HepG2 (cell line): Measurements from ENCODE around the gene LGALS9. TPM values are rescaled to one million over a fixed set of nuclear protein-coding genes. Genes with fewer than 3 reads are reported as not detected.
"Not testable (repeated sequence)": the region's sequence is repeated elsewhere in the genome, so short reads cannot be mapped to it uniquely, and the experiment has no call there.

Source experiments
- ATAC-seq: fragments of 200-7000 bp; cut with Tn5 transposase; 3 replicates; pipeline ENCODE4 v1.9.1; 2020; ENCODE audit warnings: mild to moderate bottlenecking, moderate library complexity
- BruUV-seq: library from RNA; stranded (reverse); fragments of 400-500 nt; replicated peaks from 2 replicates; lab custom pipeline; 2021; lab: Mats Ljungman, UMichigan
- CTCF ChIA-PET: fragments of 300-600 bp; formaldehyde crosslinking; extraction: SDS; loops from one replicate; lab custom pipeline; 2021; ENCODE audit warnings: low total read pairs, inconsistent platforms, low intra/inter-chr PET ratio; lab: Yijun Ruan, JAX
- POLR2A ChIA-PET: fragments of 350-600 bp; sonication (Branson Sonifier 250); formaldehyde crosslinking; loops from one replicate; lab custom pipeline; 2020; ENCODE audit warnings: antibody characterized with exemption, inconsistent platforms; lab: Yijun Ruan, JAX
- DNase-seq: peaks from one replicate; pipeline ENCODE4 v3.0.0-alpha.2; 2015; ENCODE audit warnings: low spot score
- FAIRE-seq: peaks from 3 replicates; lab custom pipeline; 2011; peaks lifted over from hg19 to GRCh38; lab: Jason Lieb, UNC
- H2AFZ ChIP-seq: one replicate; pipeline ENCODE4 v1.6.1; 2011; ENCODE audit warnings: low read length, inconsistent platforms
- H3K27ac ChIP-seq: fragments of 300-600 bp; 3 replicates; pipeline ENCODE4 v1.8.0; 2011; ENCODE audit warnings: mixed run types, mild to moderate bottlenecking, mixed read lengths, low read length, inconsistent platforms; ENCODE audit not compliant: insufficient read depth; ENCODE audit errors: extremely low read length
- H3K27me3 ChIP-seq, 2 experiments: fragments of 200-600 bp in 1 of 2; 2 replicates in 1 of 2; 3 replicates in 1 of 2; pipeline versions ENCODE4 v1.6.0 to v1.8.0; 2011; ENCODE audit warnings: low read length in 2 of 2, mild to moderate bottlenecking in 2 of 2, moderate library complexity in 2 of 2, inconsistent platforms in 1 of 2; ENCODE audit not compliant: insufficient read depth in 2 of 2, control insufficient read depth in 1 of 2
- H3K36me3 ChIP-seq, 2 experiments: fragments of 200-600 bp in 1 of 2; replicated peaks in 1 of 2; 2 replicates in 1 of 2; 3 replicates in 1 of 2; pipeline versions ENCODE4 v1.5.1 to v1.8.0; 2011; ENCODE audit warnings: low read length in 2 of 2, inconsistent platforms in 1 of 2; ENCODE audit not compliant: insufficient read depth in 2 of 2, control insufficient read depth in 1 of 2
- H3K4me1 ChIP-seq: 2 replicates; pipeline ENCODE4 v1.5.1; 2012; ENCODE audit warnings: low read length, inconsistent platforms; ENCODE audit not compliant: insufficient read depth
- H3K4me2 ChIP-seq: 2 replicates; pipeline ENCODE4 v1.6.0; 2011; ENCODE audit warnings: low read depth, low read length, inconsistent platforms
- H3K4me3 ChIP-seq, 3 experiments: fragments of 200-600 bp in 1 of 3; sonication (generic), shearing (Covaris generic) in 1 of 3; replicated peaks in 1 of 3; 2 replicates each; pipeline ENCODE4 v1.5.1; 2011 to 2016; ENCODE audit warnings: low read length in 3 of 3, inconsistent platforms in 2 of 3, low read depth in 2 of 3, mild to moderate bottlenecking in 2 of 3, control low read depth in 1 of 3, mixed read lengths in 1 of 3; ENCODE audit not compliant: insufficient read depth in 1 of 3
- H3K79me2 ChIP-seq: one replicate; pipeline ENCODE4 v1.6.1; 2011; ENCODE audit warnings: low read length, inconsistent platforms; ENCODE audit not compliant: insufficient read depth
- H3K9ac ChIP-seq: 2 replicates; pipeline ENCODE4 v1.6.0; 2011; ENCODE audit warnings: mild to moderate bottlenecking, low read depth, low read length, inconsistent platforms; ENCODE audit not compliant: insufficient read depth
- H3K9me3 ChIP-seq: 2 replicates; pipeline ENCODE4 v1.5.1; 2012; ENCODE audit warnings: mild to moderate bottlenecking, low read length
- H4K20me1 ChIP-seq: 2 replicates; pipeline ENCODE4 v1.6.0; 2011; ENCODE audit warnings: inconsistent platforms, mild to moderate bottlenecking, low read length, moderate library complexity; ENCODE audit not compliant: insufficient read depth
- MAFG ChIP-seq: sonication (generic); formaldehyde crosslinking; IDR thresholded peaks from 2 replicates; pipeline ENCODE4 v1.5.1; 2020; ENCODE audit warnings: mild to moderate bottlenecking, missing genetic modification reagents
- NFE2 ChIP-seq: sonication (generic); formaldehyde crosslinking; IDR thresholded peaks from 2 replicates; pipeline ENCODE4 v1.4.0; 2020; ENCODE audit warnings: missing genetic modification reagents
- ONECUT2 ChIP-seq: sonication (generic); formaldehyde crosslinking; IDR thresholded peaks from 2 replicates; pipeline ENCODE4 v1.4.0; 2020; ENCODE audit warnings: missing genetic modification reagents
- SIN3A ChIP-seq: IDR thresholded peaks from 2 replicates; pipeline ENCODE4 v1.6.1; 2011; ENCODE audit warnings: low read depth, mild to moderate bottlenecking, control low read depth, low read length, borderline replicate concordance
- TBL1XR1 ChIP-seq: fragments of 150-350 bp; IDR thresholded peaks from 2 replicates; pipeline ENCODE4 v1.6.1; 2014; ENCODE audit warnings: borderline replicate concordance, low read length; ENCODE audit not compliant: partially characterized antibody
- ZNF720 ChIP-seq: sonication (generic); formaldehyde crosslinking; IDR thresholded peaks from 2 replicates; pipeline ENCODE4 v1.4.0; 2020; ENCODE audit warnings: missing genetic modification reagents
- ZNF83 ChIP-seq: sonication (generic); formaldehyde crosslinking; IDR thresholded peaks from 2 replicates; pipeline ENCODE4 v1.4.0; 2020; ENCODE audit warnings: missing genetic modification reagents, mild to moderate bottlenecking, borderline replicate concordance
- WGBS: methylation state at CpG from one replicate; pipeline ENCODE4 v1.1.6; 2017; ENCODE audit warnings: low lambda C conversion rate; 5-methylcytosine and 5-hydroxymethylcytosine counted together
- in situ Hi-C: cut with HindIII; loops from 2 replicates; pipeline ENCODE4 v1.10.0; 2017; ENCODE audit warnings: low pct_unique_long_range_greater_than_20kb; ENCODE audit not compliant: extremely low pct_ligation_motif_present
- intact Hi-C: fragments of 100-400 bp; cut with micrococcal nuclease; formaldehyde crosslinking; loops from one replicate; pipeline ENCODE4 v1.10.0; 2022; ENCODE audit not compliant: unreplicated experiment
- polyA plus RNA-seq, 8 experiments: library from polyadenylated mRNA; depleted of rRNA in 3 of 8; stranded (reverse) in 7 of 8; unstranded in 1 of 8; fragments of >200 nt; fragmentation: Illumina TruSeq in 4 of 8; extraction: Trizol in 4 of 8; gene quantifications; 2 replicates each; pipeline versions ENCODE4 v1.2.1 to v1.2.3, GENCODE V29; 2011 to 2016; ENCODE audit warnings: low read depth in 4 of 8, missing spikeins in 1 of 8, mixed read lengths in 1 of 8; ENCODE audit not compliant: insufficient read depth in 1 of 8
- total RNA-seq, 5 experiments: library from RNA; depleted of rRNA; stranded (reverse); fragments of >200 nt; fragmentation: Illumina TruSeq; extraction: Trizol; gene quantifications; 2 replicates each; pipeline ENCODE4 v1.2.3, GENCODE V29; 2016; ENCODE audit warnings: low read depth in 1 of 5

Gene LGALS9
- total and polyA plus RNA-seq, 2 of the 13 experiments (the other 11 are each of a cell fraction or from before 2014, with no cell fraction given), result 0.40 to 1.4 TPM

DNA sequence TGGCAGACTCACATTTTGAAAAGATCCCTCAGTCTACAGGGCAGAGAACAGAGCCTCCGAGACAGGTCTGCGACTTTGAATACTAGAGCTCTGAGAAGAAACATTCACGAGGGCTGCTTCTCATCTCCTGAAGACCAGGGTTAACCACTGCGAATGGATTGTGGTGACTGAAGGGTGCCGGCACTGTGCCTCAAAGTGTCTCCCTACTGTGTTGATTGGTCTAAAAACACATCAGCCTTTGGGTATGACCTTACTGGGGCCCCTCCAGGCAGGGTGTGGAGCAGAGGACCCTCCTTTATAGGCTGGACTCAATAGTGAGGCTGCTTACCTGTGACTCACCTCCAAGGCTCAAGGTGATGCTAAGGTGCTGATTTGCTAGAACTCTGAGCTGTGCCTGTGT is 2.6 kb upstream of the LGALS9 start:
- no TSS peak for BruUV-seq

DNA sequence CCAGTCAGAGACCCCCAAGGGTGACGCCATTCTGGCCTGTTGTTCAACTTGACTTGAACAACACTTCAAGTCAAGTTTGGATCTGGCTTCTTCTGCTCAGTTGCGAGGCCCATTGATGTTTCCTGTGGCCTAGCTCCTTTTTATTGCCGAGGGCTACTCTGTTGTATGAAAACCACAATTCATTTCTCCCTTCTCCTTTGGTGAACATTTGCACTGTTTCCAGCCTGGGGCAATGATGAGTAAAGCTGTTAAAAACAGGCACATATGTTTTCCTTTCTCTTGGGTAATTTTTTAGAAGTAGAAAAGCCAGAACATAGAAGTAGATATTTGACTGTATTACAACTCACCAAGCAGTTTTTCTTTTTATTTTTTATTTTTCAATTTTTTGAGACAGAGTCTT is 1.7 kb upstream of the LGALS9 start:
- FAIRE-seq, H3K4me3 ChIP-seq, H3K27ac ChIP-seq, CTCF ChIA-PET, H2AFZ ChIP-seq, DNase-seq, H3K9ac ChIP-seq, H3K27me3 ChIP-seq, H4K20me1 ChIP-seq, BruUV-seq, ATAC-seq, H3K36me3 ChIP-seq, H3K79me2 ChIP-seq, H3K4me2 ChIP-seq, POLR2A ChIA-PET, intact Hi-C loops, H3K9me3 ChIP-seq, in situ Hi-C loops: not testable (repeated sequence)
- peaks cover 17% of the 10 kb centered on the region for H3K4me1 ChIP-seq
- WGBS, result 91% methylated on average over 3 of the region's 3 CpGs

More for the DNA sequence above, 2.6 kb upstream of the LGALS9 start:
- Histone ChIP-seq H3K27me3 (no peaks in the 10 kb centered on the region), H3K79me2 (no peaks in the 10 kb centered on the region), H3K4me1 (peaks cover 8% of the 10 kb centered on the region), H3K9ac (no peak overlapping the region), H3K27ac (no peak overlapping the region), H2AFZ (no peak overlapping the region), H3K4me3 (no peak overlapping the region), H4K20me1 (no peaks in the 10 kb centered on the region), H3K36me3 (peaks cover 4 to 13% of the 10 kb centered on the region in 2 experiments; a peak in 4 of 5 replicates), H3K4me2 (no peak overlapping the region), H3K9me3 (no peaks in the 10 kb centered on the region)
- intact Hi-C loops (no loop called here), in situ Hi-C loops (no loop called here)
- 100% methylated on average over 3 of the region's 5 CpGs for WGBS
- FAIRE-seq, result no peak
- no peak for DNase-seq
- POLR2A ChIA-PET, result no interaction called here
- ATAC-seq, result no peak
- TF ChIP-seq ONECUT2 (CRISPR knock-in tag) (no peak), TBL1XR1 (no peak), ZNF720 (CRISPR knock-in tag) (no peak), ZNF83 (CRISPR knock-in tag) (no peak), NFE2 (CRISPR knock-in tag) (no peak), SIN3A (no peak), MAFG (no peak)
- CTCF ChIA-PET, result no interaction called here
